A673 (cell line): Measurements from ENCODE around the gene B3GNT2. TPM values are rescaled to one million over a fixed set of nuclear protein-coding genes. Genes with fewer than 3 reads are reported as not detected.
A peak's percentile ranks its signal among the peaks of the same experiment; 100 is the strongest.
"Not testable (repeated sequence)": the region's sequence is repeated elsewhere in the genome, so short reads cannot be mapped to it uniquely, and the experiment has no call there.

Experiments
- BruUV-seq: library from RNA; stranded (reverse); fragments of 400-500 nt; replicated peaks from 2 replicates; lab custom pipeline; 2021; lab: Mats Ljungman, UMichigan
- CTCF ChIA-PET: fragments of 300-600 bp; sonication (Branson Sonifier 250); formaldehyde crosslinking; loops from one replicate; lab custom pipeline; 2022; ENCODE audit warnings: antibody characterized with exemption; lab: Charles Lee
- POLR2A ChIA-PET: fragments of 300-600 bp; sonication (Branson Sonifier 250); formaldehyde crosslinking; loops from one replicate; lab custom pipeline; 2022; ENCODE audit warnings: antibody characterized with exemption; ENCODE audit not compliant: low non-redundant PET; lab: Charles Lee
- DNase-seq: peaks from one replicate; pipeline ENCODE4 v3.0.0-alpha.2; 2015; ENCODE audit warnings: low spot score
- H3K27ac ChIP-seq: fragments of 200-600 bp; sonication (generic); 2 replicates; pipeline ENCODE4 v1.5.1; 2016; ENCODE audit warnings: mixed run types, low read depth, mild to moderate bottlenecking, mixed read lengths, antibody characterized with exemption, low read length; ENCODE audit not compliant: poor library complexity, severe bottlenecking
- H3K27me3 ChIP-seq: fragments of 200-600 bp; sonication (generic); replicated peaks from 2 replicates; pipeline ENCODE4 v1.6.1; 2017; ENCODE audit warnings: mixed run types, low read depth, mild to moderate bottlenecking, mixed read lengths, antibody characterized with exemption, low read length; ENCODE audit not compliant: insufficient read depth, poor library complexity
- H3K36me3 ChIP-seq: fragments of 200-600 bp; sonication (generic); 2 replicates; pipeline ENCODE4 v1.6.1; 2016; ENCODE audit warnings: mixed run types, mild to moderate bottlenecking, mixed read lengths, antibody characterized with exemption, low read length; ENCODE audit not compliant: insufficient read depth, poor library complexity, severe bottlenecking
- H3K4me1 ChIP-seq: fragments of 200-600 bp; sonication (generic); 2 replicates; pipeline ENCODE4 v1.6.1; 2017; ENCODE audit warnings: mixed run types, mild to moderate bottlenecking, mixed read lengths, antibody characterized with exemption, low read length; ENCODE audit not compliant: insufficient read depth, poor library complexity, severe bottlenecking
- H3K4me3 ChIP-seq: fragments of 200-600 bp; sonication (generic); 2 replicates; pipeline ENCODE4 v1.5.1; 2016; ENCODE audit warnings: low read depth, mixed run types, mild to moderate bottlenecking, mixed read lengths, low read length; ENCODE audit not compliant: poor library complexity, severe bottlenecking
- H3K9me3 ChIP-seq: fragments of 200-600 bp; sonication (generic); 2 replicates; pipeline ENCODE4 v1.6.1; 2016; ENCODE audit warnings: mixed run types, low read depth, mild to moderate bottlenecking, mixed read lengths, antibody characterized with exemption, low read length; ENCODE audit not compliant: poor library complexity, severe bottlenecking
- CTCF ChIP-seq: fragments of 300-800, 200-600 bp; sonication (generic); conservative IDR thresholded peaks from 2 replicates; pipeline ENCODE4 v1.5.1; 2017; ENCODE audit warnings: low read depth, mild to moderate bottlenecking, antibody characterized with exemption, low read length, moderate library complexity, mixed read lengths
- EZH2 ChIP-seq: fragments of 200-600 bp; sonication (generic); IDR thresholded peaks from 2 replicates; pipeline ENCODE4 v1.6.1; 2017; ENCODE audit warnings: borderline replicate concordance, low read depth, mild to moderate bottlenecking, mixed read lengths, antibody characterized with exemption, low read length; ENCODE audit not compliant: poor library complexity, severe bottlenecking
- intact Hi-C: fragments of 100-400 bp; cut with micrococcal nuclease; formaldehyde crosslinking; loops from one replicate; pipeline ENCODE4 v1.10.0; 2022; ENCODE audit not compliant: unreplicated experiment
- total RNA-seq: library from RNA; stranded (reverse); gene quantifications from 2 replicates; pipeline ENCODE4 v1.2.3, GENCODE V29; 2021

The B3GNT2 gene
- total RNA-seq, 1 experiment from 2014 or later: 6.5 TPM

- ChIA-PET CTCF (no interaction called here), POLR2A (no interaction called here)
- TF ChIP-seq EZH2: no peak
- no peak for TF ChIP-seq CTCF
- Histone ChIP-seq H3K4me1 (peaks cover 9% of the 10 kb centered on the region), H3K27ac (peak overlapping the region; percentile 74), H3K9me3 (no peaks in the 10 kb centered on the region), H3K27me3 (no peaks in the 10 kb centered on the region), H3K36me3 (no peaks in the 10 kb centered on the region), H3K4me3 (peak overlapping the region; percentile 98)
- DNase-seq: peak; percentile 38
- no TSS peak for BruUV-seq
- intact Hi-C loops: loop anchor here (10.0 kb wide), 1 partner anchor 218 kb away; no protein-coding TSS in a partner anchor
Measured at GRCh38 chr2:62196278-62196901, 475 bp downstream of the B3GNT2 start.

GRCh38 chr2:62197011-62197924, 1.4 kb downstream of the B3GNT2 start:
- CTCF ChIA-PET: interaction anchor here (0.6 kb wide), 1 partner anchor 208 kb away, joined by 6 read pairs; no protein-coding TSS in a partner anchor
- POLR2A ChIA-PET: no interaction called here
- Histone ChIP-seq H3K27ac (peak overlapping the region; percentile 74), H3K4me1 (peaks cover 9% of the 10 kb centered on the region), H3K27me3 (no peaks in the 10 kb centered on the region), H3K9me3 (no peaks in the 10 kb centered on the region), H3K4me3 (peak overlapping the region; percentile 98), H3K36me3 (no peaks in the 10 kb centered on the region)
- intact Hi-C loops: loop anchor here (10.0 kb wide), 1 partner anchor 218 kb away; no protein-coding TSS in a partner anchor
- no peak for DNase-seq
- TF ChIP-seq EZH2 (no peak), CTCF (0 out of 2 replicates have a peak, but pooled peaks have one; percentile 24)
- BruUV-seq: no TSS peak

GRCh38 chr2:62197925-62198633, 2.2 kb downstream of the B3GNT2 start:
- Histone ChIP-seq H3K27ac (no peak overlapping the region), H3K9me3 (no peaks in the 10 kb centered on the region), H3K36me3 (no peaks in the 10 kb centered on the region), H3K4me3 (peak overlapping the region; percentile 98), H3K4me1 (peaks cover 9% of the 10 kb centered on the region), H3K27me3 (no peaks in the 10 kb centered on the region)
- DNase-seq: no peak
- POLR2A ChIA-PET: no interaction called here
- BruUV-seq: TSS peak; percentile 29
- intact Hi-C loops: loop anchor here (10.0 kb wide), 1 partner anchor 217 kb away; no protein-coding TSS in a partner anchor
- TF ChIP-seq CTCF (no peak), EZH2 (no peak)
- CTCF ChIA-PET: no interaction called here

- H3K27me3 ChIP-seq, POLR2A ChIA-PET, CTCF ChIA-PET, H3K9me3 ChIP-seq, H3K4me1 ChIP-seq, BruUV-seq, H3K27ac ChIP-seq, H3K36me3 ChIP-seq, H3K4me3 ChIP-seq, DNase-seq: not testable (repeated sequence)
- intact Hi-C loops: loop anchor here (10.0 kb wide), 1 partner anchor 216 kb away; no protein-coding TSS in a partner anchor
Measured at GRCh38 chr2:62198854-62199253, 2.9 kb downstream of the B3GNT2 start.
